Measurements from ENCODE around the gene KIF26B.

The KIF26B gene

DNA sequence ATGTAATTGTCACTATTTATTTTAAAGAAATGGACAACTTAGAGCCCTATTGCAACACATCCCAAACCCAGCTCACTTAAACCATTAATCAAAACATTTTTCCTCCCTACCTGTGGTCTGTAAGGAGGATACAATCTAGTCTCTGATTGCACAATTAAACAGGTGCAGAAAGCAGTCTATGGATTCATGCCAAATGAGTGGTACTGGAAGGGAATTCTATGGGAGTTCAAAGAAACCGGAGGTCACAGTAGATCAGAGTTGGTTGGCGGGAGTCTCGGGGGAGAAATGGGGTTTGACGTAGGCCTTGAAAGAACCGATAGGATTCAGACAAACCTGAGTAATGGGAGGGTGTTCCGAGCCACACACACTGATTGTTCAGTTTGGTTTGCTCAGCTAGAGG, 314.9 kb downstream of the KIF26B start:
- TF ChIP-seq, protein P1, sequence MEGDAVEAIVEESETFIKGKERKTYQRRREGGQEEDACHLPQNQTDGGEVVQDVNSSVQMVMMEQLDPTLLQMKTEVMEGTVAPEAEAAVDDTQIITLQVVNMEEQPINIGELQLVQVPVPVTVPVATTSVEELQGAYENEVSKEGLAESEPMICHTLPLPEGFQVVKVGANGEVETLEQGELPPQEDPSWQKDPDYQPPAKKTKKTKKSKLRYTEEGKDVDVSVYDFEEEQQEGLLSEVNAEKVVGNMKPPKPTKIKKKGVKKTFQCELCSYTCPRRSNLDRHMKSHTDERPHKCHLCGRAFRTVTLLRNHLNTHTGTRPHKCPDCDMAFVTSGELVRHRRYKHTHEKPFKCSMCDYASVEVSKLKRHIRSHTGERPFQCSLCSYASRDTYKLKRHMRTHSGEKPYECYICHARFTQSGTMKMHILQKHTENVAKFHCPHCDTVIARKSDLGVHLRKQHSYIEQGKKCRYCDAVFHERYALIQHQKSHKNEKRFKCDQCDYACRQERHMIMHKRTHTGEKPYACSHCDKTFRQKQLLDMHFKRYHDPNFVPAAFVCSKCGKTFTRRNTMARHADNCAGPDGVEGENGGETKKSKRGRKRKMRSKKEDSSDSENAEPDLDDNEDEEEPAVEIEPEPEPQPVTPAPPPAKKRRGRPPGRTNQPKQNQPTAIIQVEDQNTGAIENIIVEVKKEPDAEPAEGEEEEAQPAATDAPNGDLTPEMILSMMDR (IDR thresholded peaks at IDR 0.05; ENCODE audit: borderline replicate concordance, control extremely low read depth, extremely low read depth, insufficient read depth, missing control alignments), result no peak
- no peak for DNase-seq (ENCODE audit: low spot score)
- in situ Hi-C loops (cut with MboI; ENCODE audit: low sequenced_read_pairs, unreplicated experiment), result no loop called here

DNA sequence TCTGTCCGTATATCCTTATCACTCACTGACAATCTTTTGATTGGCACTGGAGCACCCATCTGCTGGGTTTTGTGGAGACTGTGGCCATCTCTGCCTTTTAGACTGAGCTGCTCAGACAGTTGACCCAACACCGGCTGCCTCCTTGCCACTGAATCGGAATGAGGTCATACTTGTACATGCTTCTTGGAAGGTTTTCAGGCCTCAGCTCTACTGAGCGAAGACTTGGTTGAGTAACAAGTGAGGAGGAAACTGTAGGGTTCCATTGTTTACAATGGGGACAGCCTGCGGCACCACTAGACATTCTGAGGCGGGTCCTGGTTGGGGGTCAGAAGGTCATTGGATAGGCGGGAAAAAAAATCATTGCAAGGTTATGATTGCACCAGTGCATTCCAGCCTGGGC, 320.3 kb downstream of the KIF26B start:
- TF ChIP-seq, protein P1 (IDR thresholded peaks at IDR 0.05; ENCODE audit: borderline replicate concordance, control extremely low read depth, extremely low read depth, insufficient read depth, missing control alignments), result no peak
- in situ Hi-C loops (cut with MboI; ENCODE audit: low sequenced_read_pairs, unreplicated experiment), result no loop called here
- DNase-seq (ENCODE audit: low spot score), result no peak

DNA sequence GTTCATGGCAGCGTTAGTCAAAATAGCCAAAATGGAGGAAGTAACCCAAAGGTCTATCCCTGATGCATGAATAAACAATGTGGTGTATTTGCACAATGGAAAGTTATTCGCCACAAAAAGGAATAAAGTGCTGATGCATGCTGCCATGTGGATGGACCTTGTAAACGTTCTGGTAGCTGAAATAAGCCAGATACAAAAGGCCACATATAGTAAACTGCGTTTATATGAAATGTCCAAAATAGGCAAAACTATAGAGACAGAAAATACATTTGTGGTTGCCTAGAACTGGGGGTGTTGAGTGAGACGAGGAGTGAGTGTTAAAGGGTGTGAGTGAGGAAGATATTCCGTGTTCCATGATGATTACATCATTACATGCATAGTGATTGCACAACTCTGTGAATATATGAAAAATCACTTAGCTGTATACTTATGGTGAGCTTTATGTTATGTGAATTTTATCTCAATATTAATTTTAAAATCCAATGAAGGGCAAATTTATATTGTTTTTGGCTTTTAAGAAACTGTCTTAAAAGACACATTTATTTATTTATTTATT, 321.3 kb downstream of the KIF26B start:
- TF ChIP-seq, protein P1 (IDR thresholded peaks at IDR 0.05; ENCODE audit: borderline replicate concordance, control extremely low read depth, extremely low read depth, insufficient read depth, missing control alignments), result no peak
- in situ Hi-C loops (cut with MboI; ENCODE audit: low sequenced_read_pairs, unreplicated experiment), result no loop called here
- no peak for DNase-seq (ENCODE audit: low spot score)

DNA sequence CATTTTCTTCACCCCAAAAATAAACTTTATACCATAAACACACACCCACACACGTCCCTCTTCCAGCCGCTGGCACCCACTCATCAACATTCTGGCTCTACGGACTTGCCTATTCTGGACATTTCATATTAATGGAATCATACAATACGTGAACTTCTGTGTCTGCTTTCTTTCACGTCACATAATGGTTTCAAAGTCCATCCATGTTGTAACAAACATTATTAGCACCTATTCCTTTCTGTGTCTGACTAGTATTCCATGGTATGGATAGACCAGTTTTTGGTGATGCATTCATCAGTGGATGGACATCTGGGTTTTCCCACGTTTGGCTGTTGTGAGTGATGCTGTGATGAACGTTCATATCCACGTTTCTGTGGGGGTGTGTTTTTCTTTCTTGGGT, 323.2 kb downstream of the KIF26B start:
- DNase-seq (ENCODE audit: low spot score), result no peak
- in situ Hi-C loops (cut with MboI; ENCODE audit: low sequenced_read_pairs, unreplicated experiment), result no loop called here
- TF ChIP-seq, protein P1 (IDR thresholded peaks at IDR 0.05; ENCODE audit: borderline replicate concordance, control extremely low read depth, extremely low read depth, insufficient read depth, missing control alignments), result no peak

DNA sequence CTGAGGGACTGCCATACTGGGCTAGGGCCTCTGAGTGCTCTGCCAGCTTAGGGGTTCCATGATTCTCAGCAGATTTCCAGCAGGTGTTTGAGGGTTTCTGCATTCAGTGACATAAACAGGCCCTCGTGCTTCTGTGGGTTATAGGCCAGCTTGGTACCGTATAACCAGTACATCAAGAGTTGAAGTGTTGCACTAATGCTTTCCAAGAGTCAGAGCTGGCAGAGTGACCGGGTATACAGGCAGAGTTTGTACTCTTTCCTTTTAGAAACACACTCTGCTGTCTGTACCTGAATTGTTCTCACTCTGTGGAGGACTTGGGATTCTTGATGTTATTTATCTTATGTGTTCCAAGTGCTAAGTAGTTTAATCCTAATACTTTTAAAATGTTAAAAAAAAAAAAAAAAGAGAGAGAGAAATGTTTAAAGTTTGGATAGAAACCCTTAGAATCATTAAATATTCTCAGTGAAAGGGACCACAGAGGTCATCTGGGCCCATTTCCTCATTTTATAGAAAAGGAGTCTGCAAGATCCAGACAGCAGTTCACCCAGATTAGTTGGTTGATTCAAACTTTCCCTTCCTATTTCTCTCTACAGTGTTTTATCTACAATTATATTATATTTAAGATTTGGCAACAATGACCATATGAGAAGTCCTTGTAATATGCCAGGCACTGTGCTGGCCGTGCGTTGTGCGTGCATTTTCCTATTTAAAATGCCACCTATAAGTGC, 325.8 kb downstream of the KIF26B start:
- DNase-seq (ENCODE audit: low spot score), result no peak
- in situ Hi-C loops (cut with MboI; ENCODE audit: low sequenced_read_pairs, unreplicated experiment), result no loop called here

DNA sequence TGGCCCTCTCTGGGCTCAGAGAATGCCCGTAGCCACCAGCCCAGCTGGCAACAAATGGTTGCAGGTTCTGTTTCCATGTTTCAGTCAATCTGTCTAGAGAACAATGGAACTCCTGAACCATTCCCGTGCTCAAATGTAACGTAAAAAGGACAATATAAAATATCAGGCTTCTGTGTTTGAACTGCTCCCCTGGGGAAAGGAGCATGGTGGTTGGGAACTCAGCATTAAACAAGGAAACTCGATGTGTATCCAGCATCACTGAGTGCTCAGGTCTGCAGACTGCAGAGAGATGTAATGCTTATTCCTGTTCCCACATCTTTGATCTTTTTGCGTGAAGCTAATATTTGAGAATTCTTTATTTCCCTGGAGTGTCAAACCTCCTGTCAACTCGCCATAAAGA, 326.5 kb downstream of the KIF26B start:
- in situ Hi-C loops (cut with MboI; ENCODE audit: low sequenced_read_pairs, unreplicated experiment), result no loop called here
- DNase-seq (ENCODE audit: low spot score), result no peak
- TF ChIP-seq, protein P1 (IDR thresholded peaks at IDR 0.05; ENCODE audit: borderline replicate concordance, control extremely low read depth, extremely low read depth, insufficient read depth, missing control alignments), result no peak

More for the DNA sequence above, 325.8 kb downstream of the KIF26B start:
- TF ChIP-seq, protein P1 (IDR thresholded peaks at IDR 0.05; ENCODE audit: borderline replicate concordance, control extremely low read depth, extremely low read depth, insufficient read depth, missing control alignments), result no peak

Data from GM13976 (cell line).